Keratinocyte (primary cell): ENCODE data around the gene SERTAD2. TPM values are rescaled to one million over a fixed set of nuclear protein-coding genes. Genes with fewer than 3 reads are reported as not detected.

ENCODE experiments used
- DNase-seq: peaks from one replicate; pipeline ENCODE4 v3.0.0-alpha.2; 2011; ENCODE audit warnings: low read depth, missing footprints, low spot score
- FAIRE-seq: peaks from 2 replicates; lab custom pipeline; 2011; peaks lifted over from hg19 to GRCh38; lab: Jason Lieb, UNC
- H2AFZ ChIP-seq: 2 replicates; pipeline ENCODE4 v1.6.0; 2012; ENCODE audit warnings: low read length, control low read depth, inconsistent platforms; ENCODE audit not compliant: control insufficient read depth
- H3K27ac ChIP-seq: 2 replicates; pipeline ENCODE4 v1.5.1; 2011; ENCODE audit warnings: low read length; ENCODE audit not compliant: control insufficient read depth, insufficient read depth
- H3K27me3 ChIP-seq: 3 replicates; pipeline ENCODE4 v1.6.0; 2011; ENCODE audit warnings: low read length; ENCODE audit not compliant: control insufficient read depth, insufficient read depth; ENCODE audit errors: extremely low read depth
- H3K36me3 ChIP-seq, 2 experiments: 2 replicates in 1 of 2; 3 replicates in 1 of 2; pipeline ENCODE4 v1.5.1; 2011; ENCODE audit warnings: low read length in 2 of 2, mild to moderate bottlenecking in 1 of 2; ENCODE audit not compliant: control insufficient read depth in 2 of 2, insufficient read depth in 2 of 2; ENCODE audit errors: extremely low read depth in 1 of 2
- H3K4me1 ChIP-seq: 3 replicates; pipeline ENCODE4 v1.5.1; 2011; ENCODE audit warnings: low read length; ENCODE audit not compliant: control insufficient read depth, insufficient read depth; ENCODE audit errors: extremely low read depth
- H3K4me2 ChIP-seq: 3 replicates; pipeline ENCODE4 v1.6.0; 2011; ENCODE audit warnings: low read depth, low read length; ENCODE audit not compliant: control insufficient read depth, insufficient read depth; ENCODE audit errors: extremely low read depth
- H3K4me3 ChIP-seq, 3 experiments: fragments of 200-600 bp in 1 of 3; sonication (generic) in 1 of 3; 2 replicates in 2 of 3; 3 replicates in 1 of 3; pipeline ENCODE4 v1.5.1; 2011 to 2016; ENCODE audit warnings: low read length in 3 of 3, mild to moderate bottlenecking in 3 of 3, control low read depth in 2 of 3, inconsistent platforms in 1 of 3, low read depth in 1 of 3, mixed read lengths in 1 of 3, mixed run types in 1 of 3, moderate library complexity in 1 of 3; ENCODE audit not compliant: control insufficient read depth in 2 of 3, insufficient read depth in 2 of 3; ENCODE audit errors: extremely low read depth in 1 of 3
- H3K79me2 ChIP-seq: 2 replicates; pipeline ENCODE4 v1.6.0; 2012; ENCODE audit warnings: low read length; ENCODE audit not compliant: control insufficient read depth, insufficient read depth
- H3K9ac ChIP-seq: 3 replicates; pipeline ENCODE4 v1.6.0; 2011; ENCODE audit warnings: low read length; ENCODE audit not compliant: control insufficient read depth, insufficient read depth; ENCODE audit errors: extremely low read depth
- H3K9me1 ChIP-seq: 3 replicates; pipeline ENCODE4 v1.6.0; 2011; ENCODE audit warnings: low read length; ENCODE audit not compliant: control insufficient read depth, insufficient read depth; ENCODE audit errors: extremely low read depth
- H3K9me3 ChIP-seq: 2 replicates; pipeline ENCODE4 v1.5.1; 2012; ENCODE audit warnings: low read depth, low read length; ENCODE audit not compliant: control insufficient read depth
- H4K20me1 ChIP-seq: 3 replicates; pipeline ENCODE4 v1.6.0; 2011; ENCODE audit warnings: low read length; ENCODE audit not compliant: control insufficient read depth, insufficient read depth; ENCODE audit errors: extremely low read depth
- EZH2 ChIP-seq: IDR thresholded peaks from one replicate; pipeline ENCODE4 v1.6.1; 2012; ENCODE audit warnings: inconsistent platforms, mild to moderate bottlenecking, low read length, moderate library complexity
- dilution Hi-C: fragments of 300-500 bp; cut with MboI; formaldehyde crosslinking; loops from one replicate; pipeline ENCODE4 v1.7.0; 2020; ENCODE audit warnings: low sequenced_read_pairs; ENCODE audit not compliant: extremely low pct_ligation_motif_present
- polyA plus RNA-seq, 5 experiments: library from polyadenylated mRNA; depleted of rRNA in 3 of 5; stranded (reverse) in 3 of 5; stranded (forward) in 1 of 5; unstranded in 1 of 5; fragments of >200 nt; gene quantifications; 1 replicate in 1 of 5; 2 replicates in 3 of 5; 3 replicates in 1 of 5; pipeline versions ENCODE4 v1.2.1 to v1.2.3, GENCODE V29; 2011 to 2012; ENCODE audit warnings: missing spikeins in 2 of 5, low read depth in 1 of 5, low replicate concordance in 1 of 5
- TF ChIP-seq, protein P1 (sequence below), 3 experiments: IDR thresholded peaks in 1 of 3; conservative IDR thresholded peaks in 1 of 3; optimal IDR thresholded peaks in 1 of 3; 2 replicates in 2 of 3; 3 replicates in 1 of 3; pipeline versions ENCODE3 to v1.5.1; 2011; ENCODE audit warnings: low read length in 3 of 3, mild to moderate bottlenecking in 3 of 3, moderate library complexity in 2 of 3, control low read depth in 1 of 3, inconsistent platforms in 1 of 3; ENCODE audit not compliant: insufficient read depth in 2 of 3; ENCODE audit errors: extremely low read depth in 1 of 3

SERTAD2 gene
- polyA plus RNA-seq, 1 donor (not counting 4 experiments of a cell fraction or from before 2014, with no cell fraction given), result 13.1 TPM

DNA sequence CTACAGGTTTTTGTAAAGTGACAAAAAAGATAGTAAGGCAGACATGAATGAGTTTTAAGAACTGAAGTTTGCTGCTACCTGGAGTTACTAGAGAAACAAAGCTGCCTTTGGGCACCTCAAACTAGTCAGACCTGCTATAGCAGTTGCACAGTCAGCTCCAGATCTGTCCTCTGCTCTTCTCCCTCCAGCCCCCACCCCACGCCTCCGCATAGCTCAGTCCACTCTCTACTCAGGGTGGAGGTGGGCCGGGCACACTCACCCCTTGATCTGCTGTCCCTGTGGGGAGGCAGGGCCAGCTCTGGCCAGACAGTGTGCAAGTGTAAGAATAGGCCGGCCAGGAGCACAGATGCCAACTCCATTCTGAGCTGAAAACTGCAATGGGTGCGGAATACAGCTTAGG lies 4.1 kb downstream of the SERTAD2 start:
- dilution Hi-C loops, result no loop called here
- H4K20me1 ChIP-seq, result no peaks in the 10 kb centered on the region
- no peaks in the 10 kb centered on the region for H3K27me3 ChIP-seq
- H3K27ac ChIP-seq, result peak overlapping the region; percentile 100
- TF ChIP-seq, protein P1, sequence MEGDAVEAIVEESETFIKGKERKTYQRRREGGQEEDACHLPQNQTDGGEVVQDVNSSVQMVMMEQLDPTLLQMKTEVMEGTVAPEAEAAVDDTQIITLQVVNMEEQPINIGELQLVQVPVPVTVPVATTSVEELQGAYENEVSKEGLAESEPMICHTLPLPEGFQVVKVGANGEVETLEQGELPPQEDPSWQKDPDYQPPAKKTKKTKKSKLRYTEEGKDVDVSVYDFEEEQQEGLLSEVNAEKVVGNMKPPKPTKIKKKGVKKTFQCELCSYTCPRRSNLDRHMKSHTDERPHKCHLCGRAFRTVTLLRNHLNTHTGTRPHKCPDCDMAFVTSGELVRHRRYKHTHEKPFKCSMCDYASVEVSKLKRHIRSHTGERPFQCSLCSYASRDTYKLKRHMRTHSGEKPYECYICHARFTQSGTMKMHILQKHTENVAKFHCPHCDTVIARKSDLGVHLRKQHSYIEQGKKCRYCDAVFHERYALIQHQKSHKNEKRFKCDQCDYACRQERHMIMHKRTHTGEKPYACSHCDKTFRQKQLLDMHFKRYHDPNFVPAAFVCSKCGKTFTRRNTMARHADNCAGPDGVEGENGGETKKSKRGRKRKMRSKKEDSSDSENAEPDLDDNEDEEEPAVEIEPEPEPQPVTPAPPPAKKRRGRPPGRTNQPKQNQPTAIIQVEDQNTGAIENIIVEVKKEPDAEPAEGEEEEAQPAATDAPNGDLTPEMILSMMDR (optimal IDR thresholded peaks at IDR 0.05 in 1 of 3, IDR thresholded peaks at IDR 0.05 in 1 of 3, conservative IDR thresholded peaks at IDR 0.05 in 1 of 3; ENCODE audit: extremely low read depth in 1 of 3, insufficient read depth in 2 of 3, low read length in 3 of 3), result no peak
- no peak for TF ChIP-seq EZH2
- no peaks in the 10 kb centered on the region for H3K9me1 ChIP-seq
- H3K79me2 ChIP-seq, result peaks cover 85% of the 10 kb centered on the region
- H3K9me3 ChIP-seq, result no peaks in the 10 kb centered on the region
- H2AFZ ChIP-seq, result no peak overlapping the region
- H3K4me2 ChIP-seq, result peak overlapping the region; percentile 98
- peak overlapping the region; percentile 9 to 65 (median 46) for H3K4me3 ChIP-seq
- H3K4me1 ChIP-seq, result peaks cover 65% of the 10 kb centered on the region
- DNase-seq, result no peak
- H3K36me3 ChIP-seq, result no peaks in the 10 kb centered on the region
- peak overlapping the region; percentile 64 for H3K9ac ChIP-seq
- FAIRE-seq, result peak; percentile 84

DNA sequence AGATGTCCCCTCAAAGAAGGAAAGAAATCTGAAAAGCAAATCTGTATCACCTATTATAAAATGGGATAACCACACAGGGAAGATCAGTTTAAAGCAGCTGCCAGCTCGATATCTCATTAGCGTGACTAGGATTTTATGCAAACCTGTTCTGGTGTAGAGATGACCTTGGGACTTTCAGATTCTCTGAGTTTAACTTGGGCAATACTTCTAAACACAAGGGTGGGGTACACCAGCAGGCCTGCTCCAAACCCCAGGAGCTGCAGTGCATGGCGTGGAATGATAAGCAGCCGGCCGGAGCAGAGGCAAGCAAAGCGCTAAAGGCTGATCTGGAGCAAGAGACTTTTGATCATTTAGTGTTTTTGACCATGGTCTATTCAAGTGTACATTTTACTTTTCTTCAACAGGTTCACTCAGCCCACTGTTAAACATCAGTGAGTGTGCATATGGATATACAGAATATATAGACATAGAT lies 4.7 kb downstream of the SERTAD2 start:
- Histone ChIP-seq H3K27me3 (no peaks in the 10 kb centered on the region), H3K9me3 (no peaks in the 10 kb centered on the region), H3K9me1 (no peaks in the 10 kb centered on the region), H4K20me1 (no peaks in the 10 kb centered on the region), H3K4me1 (peaks cover 69% of the 10 kb centered on the region), H3K79me2 (peaks cover 91% of the 10 kb centered on the region), H3K27ac (peak overlapping the region; percentile 100), H3K36me3 (no peaks in the 10 kb centered on the region), H2AFZ (no peak overlapping the region), H3K4me2 (peak overlapping the region; percentile 98), H3K9ac (peak overlapping the region; percentile 64), H3K4me3 (peak overlapping the region; percentile 4 to 65 (median 46))
- dilution Hi-C loops, result no loop called here
- DNase-seq (no peak), FAIRE-seq (no peak)
- no peak for TF ChIP-seq EZH2
- TF ChIP-seq, protein P1 (optimal IDR thresholded peaks at IDR 0.05 in 1 of 3, IDR thresholded peaks at IDR 0.05 in 1 of 3, conservative IDR thresholded peaks at IDR 0.05 in 1 of 3; ENCODE audit: extremely low read depth in 1 of 3, insufficient read depth in 2 of 3, low read length in 3 of 3), result no peak
